Activated naive CD8-positive, alpha-beta T cell treated with anti-CD3 and anti-CD28 coated beads, Interleukin-2, amount 10 ng/mL, durations not matched to agents 7 days and 5 days (primary cell): ENCODE data around the gene UNC5CL. TPM values are rescaled to one million over a fixed set of nuclear protein-coding genes. Genes with fewer than 3 reads are reported as not detected.

ENCODE experiments used
- ATAC-seq: fragments of 150-1000 bp; cut with Tn5 transposase; one replicate; pipeline ENCODE4 v1.10.0; 2021; ENCODE audit warnings: low read depth, moderate library complexity
- POLR2A ChIA-PET: fragments of 350-600 bp; sonication (Branson Sonifier 250); formaldehyde crosslinking; loops from one replicate; lab custom pipeline; 2021; ENCODE audit warnings: antibody characterized with exemption; lab: Charles Lee
- DNase-seq: peaks from one replicate; pipeline ENCODE4 v3.0.0; 2021
- H3K27ac Mint-ChIP-seq: one replicate; pipeline ENCODE4 v1.8.0; 2022; ENCODE audit warnings: mild to moderate bottlenecking, mixed read lengths
- H3K27me3 Mint-ChIP-seq: one replicate; pipeline ENCODE4 v1.8.0; 2022; ENCODE audit warnings: mild to moderate bottlenecking, moderate library complexity, mixed read lengths
- H3K36me3 Mint-ChIP-seq: one replicate; pipeline ENCODE4 v1.8.0; 2021; ENCODE audit warnings: mild to moderate bottlenecking, mixed read lengths
- H3K4me1 Mint-ChIP-seq: one replicate; pipeline ENCODE4 v1.8.0; 2021; ENCODE audit warnings: mixed read lengths
- H3K4me3 Mint-ChIP-seq: one replicate; pipeline ENCODE4 v1.8.0; 2022; ENCODE audit warnings: mild to moderate bottlenecking, moderate library complexity, mixed read lengths
- H3K9me3 Mint-ChIP-seq: one replicate; pipeline ENCODE4 v1.8.0; 2021; ENCODE audit warnings: mixed read lengths
- total RNA-seq, 2 experiments: library from RNA; stranded (reverse); gene quantifications; one replicate each; pipeline ENCODE4 v1.2.3, GENCODE V29; 2021

UNC5CL gene
- total RNA-seq, 2 experiments from 2014 or later: 3.0 to 4.2 TPM

DNA sequence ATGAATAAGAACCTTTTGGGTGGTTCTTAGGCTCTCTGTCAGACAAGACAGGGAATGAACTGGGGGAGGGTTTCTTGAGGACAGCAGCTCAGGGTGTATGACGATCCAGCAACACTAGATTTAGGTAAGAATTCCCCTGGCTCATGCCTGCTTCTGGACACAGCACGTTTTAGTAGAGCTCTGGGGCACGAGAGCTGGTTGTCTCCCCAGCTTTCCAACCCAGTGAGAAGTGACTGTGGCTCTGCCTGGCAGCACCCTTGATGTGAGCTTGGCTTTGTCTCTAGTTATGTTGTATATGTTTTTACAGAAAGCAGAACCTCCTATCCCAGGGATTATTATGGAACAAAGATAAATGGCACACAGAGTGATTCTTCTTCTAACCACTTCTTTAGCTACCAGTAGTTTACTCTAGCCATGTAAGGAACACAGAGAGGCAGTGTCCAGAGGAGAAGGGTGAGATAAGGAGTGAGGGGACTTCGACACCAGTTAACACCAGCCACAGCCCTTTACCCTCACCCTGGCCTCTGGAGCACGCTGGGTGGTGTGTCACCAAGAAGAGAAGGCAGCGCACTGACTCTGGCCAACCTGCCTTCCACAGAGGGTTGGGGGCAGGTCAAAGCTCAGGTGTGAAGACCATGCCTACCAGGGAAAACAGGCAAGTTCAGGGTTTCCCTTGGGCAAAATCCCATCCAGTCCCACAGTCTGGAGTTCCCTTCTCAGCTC is 17.9 kb upstream of the UNC5CL start:
- Mint-ChIP-seq H3K9me3 (no peaks in the 10 kb centered on the region), H3K27me3 (no peaks in the 10 kb centered on the region), H3K27ac (no peak overlapping the region), H3K4me3 (no peak overlapping the region), H3K4me1 (peaks cover 12% of the 10 kb centered on the region), H3K36me3 (peaks cover 13% of the 10 kb centered on the region)
- POLR2A ChIA-PET: no interaction called here
- ATAC-seq (no peak), DNase-seq (no peak)

DNA sequence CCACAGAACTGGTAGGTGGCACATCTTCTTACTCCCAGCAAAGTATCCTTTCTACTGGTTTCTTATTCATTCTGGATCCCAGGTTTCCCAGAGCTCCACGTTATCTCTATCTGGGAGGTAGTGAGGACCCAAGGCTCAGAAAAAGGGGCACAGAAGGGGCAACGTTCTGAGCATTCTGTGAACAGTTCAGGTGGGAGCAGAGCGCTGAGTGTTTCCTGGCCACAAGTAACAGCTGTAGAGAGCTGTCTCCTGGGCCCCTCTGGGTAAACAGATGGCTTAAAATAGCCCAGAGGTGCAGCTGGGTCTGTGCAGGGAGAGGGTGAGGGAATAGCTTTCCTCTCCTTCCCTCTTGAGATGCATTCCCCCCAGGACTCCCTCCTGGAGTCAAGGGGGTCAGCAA is 16.1 kb upstream of the UNC5CL start:
- no peaks in the 10 kb centered on the region for H3K27me3 Mint-ChIP-seq
- DNase-seq (no peak), ATAC-seq (no peak)
- H3K4me3 Mint-ChIP-seq: no peak overlapping the region
- H3K27ac Mint-ChIP-seq: no peak overlapping the region
- H3K9me3 Mint-ChIP-seq: no peaks in the 10 kb centered on the region
- POLR2A ChIA-PET: interaction anchor here (0.6 to 0.8 kb wide), 2 partner anchors 16 to 28 kb away, joined by 3 read pairs; no protein-coding TSS in a partner anchor
- peaks cover 14% of the 10 kb centered on the region for H3K36me3 Mint-ChIP-seq
- peaks cover 19% of the 10 kb centered on the region for H3K4me1 Mint-ChIP-seq

DNA sequence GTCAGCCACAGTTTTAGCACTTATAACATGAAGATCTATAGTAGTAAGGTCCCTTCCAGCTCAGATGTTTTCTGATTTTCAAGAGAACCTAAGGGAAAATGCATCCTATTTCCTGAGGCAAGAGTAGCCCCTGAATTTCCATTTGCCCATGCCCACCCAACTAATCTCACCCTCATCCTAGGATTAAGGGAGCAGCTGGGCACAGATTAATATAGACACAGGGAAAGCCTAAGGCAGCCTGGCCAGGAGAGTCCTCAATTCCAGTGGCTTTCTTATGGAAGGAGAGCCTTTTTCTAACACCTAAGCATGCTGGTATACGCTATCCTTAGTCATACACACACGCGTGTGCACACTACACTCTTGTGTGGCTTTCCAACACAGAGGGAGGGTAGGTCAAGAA is 15.5 kb upstream of the UNC5CL start:
- Mint-ChIP-seq H3K27me3 (no peaks in the 10 kb centered on the region), H3K27ac (no peak overlapping the region), H3K9me3 (no peaks in the 10 kb centered on the region), H3K36me3 (peaks cover 11% of the 10 kb centered on the region), H3K4me1 (peaks cover 17% of the 10 kb centered on the region), H3K4me3 (no peak overlapping the region)
- ATAC-seq: no peak
- DNase-seq: no peak
- POLR2A ChIA-PET: interaction anchor here (1.1 to 1.5 kb wide), 2 partner anchors 26 to 128 kb away, joined by 3 to 5 read pairs; no protein-coding TSS in a partner anchor

DNA sequence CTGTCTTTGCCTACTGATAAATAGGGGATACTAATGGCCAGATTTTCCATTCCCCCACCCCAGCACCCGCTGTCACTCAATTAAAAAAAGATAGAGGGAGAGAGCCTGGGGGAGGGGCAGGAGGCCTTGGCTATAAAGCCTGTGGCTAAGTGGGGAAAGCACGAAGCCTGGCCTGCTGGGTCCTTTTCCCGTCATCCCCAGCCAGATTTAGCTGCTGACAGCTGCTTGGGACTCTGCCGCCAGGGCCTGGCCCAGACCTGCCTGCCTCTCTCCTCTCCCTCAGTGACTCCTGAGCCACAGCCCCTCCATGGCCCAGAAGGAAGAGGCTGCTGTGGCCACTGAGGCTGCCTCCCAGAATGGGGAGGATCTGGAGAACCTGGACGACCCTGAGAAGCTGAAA is 14.0 kb upstream of the UNC5CL start, which contains the start of gene APOBEC2:
Gene APOBEC2 (plus strand): TSS at position 162 of the 400 bp plus-strand sequence. CDS start 146 bp downstream, at position 308.
- Mint-ChIP-seq H3K4me1 (peaks cover 16% of the 10 kb centered on the region), H3K36me3 (peaks cover 11% of the 10 kb centered on the region), H3K27me3 (no peaks in the 10 kb centered on the region), H3K27ac (peak within 1 kb of the TSS; percentile 84), H3K4me3 (peak within 1 kb of the TSS; percentile 6), H3K9me3 (no peaks in the 10 kb centered on the region)
- POLR2A ChIA-PET: interaction anchor here (1.2 to 1.5 kb wide), 2 partner anchors 22 to 25 kb away, joined by 3 to 5 read pairs; no protein-coding TSS in a partner anchor
- DNase-seq (no peak), ATAC-seq (no peak)

DNA sequence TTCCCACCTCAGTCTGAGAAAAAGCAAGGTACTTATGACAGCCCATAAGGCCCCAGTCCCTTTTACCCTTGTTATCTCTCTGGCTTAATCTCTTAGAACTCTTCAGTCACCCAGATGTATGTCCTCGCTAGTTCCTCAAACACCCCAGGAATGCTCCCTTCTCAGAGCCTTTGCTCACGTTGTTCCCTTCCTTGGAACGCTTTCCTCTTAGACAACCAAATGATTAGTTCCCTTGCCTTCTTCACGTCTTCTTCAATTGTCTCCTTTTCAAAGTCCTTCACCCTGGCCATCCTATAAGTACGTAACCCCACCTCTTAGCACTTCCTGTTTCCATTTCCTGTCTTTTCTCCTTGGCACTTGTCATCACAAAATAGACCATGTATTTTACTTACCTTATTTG is 12.9 kb upstream of the UNC5CL start:
- peaks cover 16% of the 10 kb centered on the region for H3K4me1 Mint-ChIP-seq
- no peaks in the 10 kb centered on the region for H3K27me3 Mint-ChIP-seq
- H3K9me3 Mint-ChIP-seq: no peaks in the 10 kb centered on the region
- POLR2A ChIA-PET: interaction anchor here (0.6 to 1.2 kb wide), 2 partner anchors 21 to 23 kb away, joined by 3 read pairs; partner anchors contain the start of gene NFYA
- DNase-seq (no peak), ATAC-seq (peak; percentile 82)
- peaks cover 9% of the 10 kb centered on the region for H3K36me3 Mint-ChIP-seq
- H3K27ac Mint-ChIP-seq: peak overlapping the region; percentile 84
- peak overlapping the region; percentile 6 for H3K4me3 Mint-ChIP-seq

DNA sequence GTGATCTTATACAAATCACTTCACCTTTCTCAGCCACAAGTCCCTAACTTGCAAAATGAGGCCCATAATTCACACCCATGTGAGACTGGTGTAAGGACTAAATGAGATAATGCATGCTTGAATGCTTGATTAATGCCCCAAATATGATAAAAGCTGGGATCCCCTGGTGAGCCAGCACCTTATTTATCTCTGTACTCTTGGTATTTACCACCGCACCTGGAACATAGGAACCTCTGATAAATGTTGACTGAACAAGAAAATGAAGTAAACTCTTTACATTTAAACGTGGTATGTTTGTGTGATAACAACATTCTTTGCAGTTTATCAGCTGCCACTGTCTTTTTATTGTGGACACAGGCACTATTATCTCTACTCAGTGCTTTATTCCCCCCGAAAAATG is 11.5 kb upstream of the UNC5CL start:
- Mint-ChIP-seq H3K4me1 (peaks cover 16% of the 10 kb centered on the region), H3K27me3 (no peaks in the 10 kb centered on the region), H3K9me3 (no peaks in the 10 kb centered on the region), H3K27ac (peak overlapping the region; percentile 31), H3K36me3 (peaks cover 9% of the 10 kb centered on the region), H3K4me3 (no peak overlapping the region)
- DNase-seq (no peak), ATAC-seq (no peak)
- POLR2A ChIA-PET: no interaction called here

DNA sequence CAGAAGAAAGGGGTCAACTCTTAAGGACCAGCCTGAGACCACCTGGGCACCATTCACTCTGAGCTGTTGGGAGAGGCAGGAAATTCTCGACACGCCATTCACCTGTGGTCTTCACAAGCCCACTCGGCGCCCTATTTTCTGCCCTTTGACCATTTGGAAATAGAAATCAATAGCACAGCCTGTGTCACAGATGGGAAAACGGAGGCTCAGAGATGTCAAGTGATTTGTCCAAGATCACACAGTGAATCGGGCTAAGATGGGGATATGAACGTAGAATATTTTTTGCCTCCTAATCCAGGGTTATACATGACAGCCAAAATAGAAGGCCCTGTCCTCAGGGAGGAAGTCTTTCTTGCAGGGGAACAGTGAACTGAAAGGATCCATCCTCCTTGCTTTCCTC is 10.9 kb upstream of the UNC5CL start:
- no peak overlapping the region for H3K27ac Mint-ChIP-seq
- POLR2A ChIA-PET: no interaction called here

DNA sequence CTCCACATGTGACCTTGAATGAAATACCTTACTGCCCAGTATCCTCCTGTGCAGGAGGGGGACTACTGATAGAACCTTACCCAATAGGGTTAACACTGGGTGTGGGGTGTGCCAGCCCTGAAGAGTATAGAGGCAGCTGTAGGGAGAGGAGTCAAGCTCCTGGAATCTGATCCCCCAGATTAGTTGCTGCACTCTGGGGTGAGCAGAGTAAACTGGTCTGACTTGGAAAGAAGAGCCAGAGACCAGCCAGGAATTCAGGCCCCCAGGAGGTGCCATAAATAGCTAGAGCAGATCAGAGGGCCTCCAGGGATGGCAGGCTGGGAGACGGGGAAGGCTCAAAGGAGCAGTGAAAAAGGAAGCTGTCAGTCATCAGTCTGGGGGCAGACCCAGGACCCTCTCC is 10.5 kb upstream of the UNC5CL start:
- ATAC-seq (no peak), DNase-seq (no peak)
- peaks cover 13% of the 10 kb centered on the region for H3K4me1 Mint-ChIP-seq
- no peak overlapping the region for H3K27ac Mint-ChIP-seq
- peaks cover 9% of the 10 kb centered on the region for H3K36me3 Mint-ChIP-seq
- POLR2A ChIA-PET: no interaction called here
- no peak overlapping the region for H3K4me3 Mint-ChIP-seq
- no peaks in the 10 kb centered on the region for H3K27me3 Mint-ChIP-seq
- H3K9me3 Mint-ChIP-seq: no peaks in the 10 kb centered on the region

More for the DNA sequence above, 10.9 kb upstream of the UNC5CL start:
- ATAC-seq (no peak), DNase-seq (no peak)
- Mint-ChIP-seq H3K9me3 (no peaks in the 10 kb centered on the region), H3K4me1 (peaks cover 14% of the 10 kb centered on the region), H3K36me3 (peaks cover 9% of the 10 kb centered on the region), H3K27me3 (no peaks in the 10 kb centered on the region), H3K4me3 (no peak overlapping the region)

DNA sequence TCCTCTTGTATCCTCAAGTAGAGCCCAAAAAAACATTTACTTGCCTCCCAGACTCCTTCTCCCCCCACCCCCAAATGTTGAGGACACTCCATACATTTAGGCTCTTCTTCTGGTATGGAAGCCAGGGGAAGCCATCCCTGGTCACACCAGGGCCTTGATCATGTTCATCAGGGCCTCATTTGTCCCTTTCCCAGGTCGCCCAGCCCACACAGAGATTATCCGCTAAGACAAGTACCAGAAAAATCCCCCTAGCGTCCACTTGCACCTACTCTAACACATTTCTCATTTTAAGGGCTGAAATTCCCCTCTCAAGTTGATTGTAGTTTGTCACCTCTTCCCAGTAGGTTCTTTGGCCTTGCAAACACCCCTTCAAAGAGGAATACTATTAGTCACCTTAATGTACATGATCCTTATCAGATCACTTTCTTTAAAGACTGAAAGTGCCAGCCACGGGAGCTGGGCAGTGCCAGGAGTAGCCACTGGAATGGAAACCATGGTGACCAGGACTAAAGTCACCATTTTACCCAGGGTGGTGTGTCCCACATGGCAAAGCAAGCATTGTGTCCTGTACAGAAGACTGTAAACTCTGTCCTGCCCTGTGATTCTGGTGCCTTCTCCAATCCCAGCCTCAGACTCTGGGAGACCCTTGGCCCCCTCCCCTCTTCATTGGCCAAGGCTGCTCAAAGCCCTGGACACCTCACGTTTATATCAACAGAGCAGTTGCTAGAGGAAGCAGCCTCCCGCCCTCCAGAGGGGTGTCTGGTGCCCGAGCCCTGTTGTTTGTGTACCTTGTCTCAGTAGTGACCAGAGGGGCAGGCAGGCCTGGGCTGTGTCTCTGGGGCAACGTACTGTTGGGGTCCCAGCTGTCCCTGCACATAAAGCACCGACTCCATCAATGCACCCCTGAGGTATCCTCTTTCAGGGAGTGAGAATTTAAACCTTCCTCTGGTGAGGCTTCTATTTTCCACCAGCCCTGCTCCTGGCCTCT is 9.0 kb upstream of the UNC5CL start:
- H3K9me3 Mint-ChIP-seq: no peaks in the 10 kb centered on the region
- no peak for DNase-seq
- no peaks in the 10 kb centered on the region for H3K27me3 Mint-ChIP-seq
- no peak overlapping the region for H3K4me3 Mint-ChIP-seq
- peak overlapping the region; percentile 9 for H3K27ac Mint-ChIP-seq
- POLR2A ChIA-PET: no interaction called here
- H3K4me1 Mint-ChIP-seq: peaks cover 13% of the 10 kb centered on the region
- H3K36me3 Mint-ChIP-seq: peaks cover 9% of the 10 kb centered on the region
- no peak for ATAC-seq

DNA sequence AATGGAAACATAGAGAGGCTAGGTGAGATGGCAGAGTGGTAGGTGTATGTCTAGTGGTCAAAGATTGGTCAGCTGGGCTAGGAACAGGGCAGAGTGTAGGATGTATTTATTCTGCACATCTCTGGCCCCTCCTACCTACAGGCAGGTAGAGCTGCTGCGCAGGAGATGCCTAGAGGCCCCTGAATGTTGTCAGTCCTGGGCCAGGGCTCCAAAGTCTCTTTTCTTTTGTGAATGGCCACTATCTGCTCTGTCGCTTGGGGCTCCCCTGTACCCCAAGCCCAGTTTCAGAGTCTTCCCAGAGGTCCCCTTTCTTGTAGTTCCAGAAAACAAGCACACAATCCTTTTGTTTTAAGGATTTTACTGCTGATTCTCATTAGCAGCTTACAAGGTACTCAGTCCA is 8.3 kb upstream of the UNC5CL start:
- Mint-ChIP-seq H3K36me3 (peaks cover 7% of the 10 kb centered on the region), H3K4me1 (peaks cover 9% of the 10 kb centered on the region), H3K4me3 (no peak overlapping the region), H3K9me3 (no peaks in the 10 kb centered on the region), H3K27me3 (no peaks in the 10 kb centered on the region), H3K27ac (no peak overlapping the region)
- ATAC-seq (no peak), DNase-seq (no peak)
- POLR2A ChIA-PET: no interaction called here

DNA sequence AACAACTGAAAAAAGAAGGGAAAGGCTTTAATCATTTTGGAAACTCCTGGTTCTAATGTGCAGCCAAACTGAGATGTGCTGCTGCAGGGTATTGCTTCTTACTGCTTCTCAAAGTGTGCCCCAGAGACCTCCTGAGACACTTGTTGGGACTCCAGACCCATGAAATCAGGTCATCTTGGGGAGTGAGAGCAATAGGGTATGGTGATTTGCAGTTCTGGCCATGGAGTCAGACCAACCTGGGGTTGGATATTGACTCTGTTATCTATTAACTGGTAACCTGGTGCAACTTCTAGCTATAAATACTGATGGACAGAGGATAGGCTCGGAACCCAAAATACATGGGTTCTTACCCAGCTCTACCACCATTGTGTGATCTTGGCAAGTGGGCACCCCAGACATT is 7.1 kb upstream of the UNC5CL start:
- H3K27ac Mint-ChIP-seq: no peak overlapping the region
- H3K4me1 Mint-ChIP-seq: no peaks in the 10 kb centered on the region
- no peak for ATAC-seq
- H3K9me3 Mint-ChIP-seq: no peaks in the 10 kb centered on the region
- H3K27me3 Mint-ChIP-seq: no peaks in the 10 kb centered on the region
- DNase-seq: no peak
- POLR2A ChIA-PET: interaction anchor here (1.1 kb wide), 1 partner anchor 18 kb away, joined by 3 read pairs; no protein-coding TSS in a partner anchor
- no peak overlapping the region for H3K4me3 Mint-ChIP-seq
- H3K36me3 Mint-ChIP-seq: no peaks in the 10 kb centered on the region

DNA sequence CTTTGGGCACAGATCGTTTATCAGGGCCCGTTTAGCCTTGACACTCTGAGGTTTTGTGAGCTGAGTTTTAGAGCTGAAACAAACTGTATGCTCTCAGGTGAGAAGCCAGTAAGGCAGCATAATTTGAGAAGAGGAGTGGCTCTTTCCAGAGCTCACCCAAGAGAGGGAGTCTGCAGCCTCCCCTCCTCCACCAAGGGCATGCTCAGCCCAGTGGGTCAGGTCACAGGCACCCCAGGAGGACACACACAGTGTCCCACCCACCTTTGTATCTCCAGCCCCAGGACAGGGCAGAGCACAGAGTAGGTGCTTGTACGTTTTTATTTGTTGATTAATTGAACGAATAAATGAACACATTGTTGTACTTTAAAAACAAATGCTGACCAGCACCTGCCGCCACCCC is 6.6 kb upstream of the UNC5CL start:
- no peak overlapping the region for H3K27ac Mint-ChIP-seq
- H3K36me3 Mint-ChIP-seq: no peaks in the 10 kb centered on the region
- no peak for ATAC-seq
- no peak for DNase-seq
- no peaks in the 10 kb centered on the region for H3K27me3 Mint-ChIP-seq
- POLR2A ChIA-PET: interaction anchor here (1.1 kb wide), 1 partner anchor 17 kb away, joined by 3 read pairs; no protein-coding TSS in a partner anchor
- no peaks in the 10 kb centered on the region for H3K9me3 Mint-ChIP-seq
- peaks cover 2% of the 10 kb centered on the region for H3K4me1 Mint-ChIP-seq
- H3K4me3 Mint-ChIP-seq: no peak overlapping the region

DNA sequence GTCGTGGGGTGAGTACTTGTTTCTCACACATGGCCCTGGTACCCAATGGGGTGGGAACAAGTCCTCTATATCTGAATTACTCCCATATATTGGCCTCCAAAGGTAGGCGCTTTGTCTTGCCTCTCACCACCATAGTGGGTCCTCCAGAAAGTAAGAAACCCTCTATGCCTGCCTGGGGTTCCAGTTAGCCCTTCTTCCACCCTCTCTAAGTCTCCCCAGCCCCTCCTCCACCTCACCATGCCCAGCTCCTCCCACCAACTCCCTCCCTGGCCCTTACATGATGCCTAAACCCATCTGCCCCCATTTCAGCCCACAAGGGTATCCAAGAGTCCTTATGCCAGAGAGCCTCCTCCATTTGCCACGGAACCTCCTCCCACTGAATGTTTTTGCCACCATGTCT is 4.1 kb upstream of the UNC5CL start:
- H3K36me3 Mint-ChIP-seq: no peaks in the 10 kb centered on the region
- no peak overlapping the region for H3K4me3 Mint-ChIP-seq
- H3K9me3 Mint-ChIP-seq: no peaks in the 10 kb centered on the region
- POLR2A ChIA-PET: no interaction called here
- no peaks in the 10 kb centered on the region for H3K27me3 Mint-ChIP-seq
- ATAC-seq (no peak), DNase-seq (no peak)
- H3K27ac Mint-ChIP-seq: no peak overlapping the region
- H3K4me1 Mint-ChIP-seq: peaks cover 8% of the 10 kb centered on the region
